Placental epithelial cell (primary cell): Measurements from ENCODE around the gene KCNA2. TPM values are rescaled to one million over a fixed set of nuclear protein-coding genes. Genes with fewer than 3 reads are reported as not detected.

Experiments
- total RNA-seq: library from RNA; depleted of rRNA; stranded (reverse); fragments of >200 nt; gene quantifications from 2 replicates; pipeline ENCODE4 v1.2.3, GENCODE V29; 2012

KCNA2 gene
- not detected in 2 replicates for total RNA-seq

GRCh38 chr1:110605901-110606656, at the start of gene KCNA2:
KCNA2 (minus strand) TSS chr1:110606358; CDS start chr1:110604782, 1,576 bp downstream.

Other genes with a start within 250 kb of the KCNA2 start
- 60.8 and 113 TPM in 2 replicates for gene SLC16A4, start 215.3 kb downstream of the KCNA2 start, total RNA-seq
- 53.4 and 74.1 TPM in 2 replicates for gene LAMTOR5, start 198.7 kb downstream of the KCNA2 start, total RNA-seq
- 0.11 TPM in 1 of 2 replicates, not detected in the other for gene PROK1, start 155.2 kb downstream of the KCNA2 start, total RNA-seq
- gene KCNA10, start 87.2 kb downstream of the KCNA2 start, total RNA-seq: not detected in 2 replicates
- not detected in 2 replicates for gene KCNA3, start 68.6 kb upstream of the KCNA2 start, total RNA-seq